Uterus (tissue), 2 donors: ENCODE results near the gene SLC39A11.

Source experiments
- POLR2A ChIP-seq, 2 donors: fragments of 450-650 bp; IDR thresholded peaks; one replicate each; pipeline ENCODE4 v1.6.1; 2016; ENCODE audit warnings: antibody characterized with exemption in 2 of 2, mild to moderate bottlenecking in 1 of 2, moderate library complexity in 1 of 2
- TF ChIP-seq, protein P1 (sequence below), 4 experiments: fragments of 200-600 bp in 2 of 4; fragments of 450-650 bp in 2 of 4; sonication (generic) in 2 of 4; IDR thresholded peaks; one replicate each; pipeline ENCODE4 v1.5.1; 2016 to 2019; ENCODE audit warnings: antibody characterized with exemption in 4 of 4, mild to moderate bottlenecking in 2 of 4, moderate library complexity in 1 of 4

DNA sequence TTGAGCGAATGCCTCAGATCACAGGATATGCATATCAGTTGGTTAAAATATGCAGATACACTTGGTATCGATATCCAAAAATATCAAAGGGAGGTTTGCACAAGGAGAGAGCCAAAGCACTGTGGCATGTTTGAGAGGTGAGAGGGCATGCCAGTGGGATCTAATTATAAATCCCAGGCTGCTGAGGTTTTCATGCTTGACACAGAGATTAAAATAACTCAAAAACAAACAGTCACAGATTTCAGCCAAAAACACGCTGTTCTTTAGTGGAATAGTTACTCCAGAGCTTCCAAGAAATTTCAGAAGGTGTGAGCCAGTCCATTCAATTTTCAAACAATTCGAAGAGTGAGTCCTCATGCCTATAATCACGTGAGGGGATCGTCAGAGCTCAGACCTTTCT lies 493.8 kb downstream of the SLC39A11 start:
- TF ChIP-seq POLR2A (IDR thresholded peaks at IDR 0.05) = no peak
- TF ChIP-seq, protein P1, sequence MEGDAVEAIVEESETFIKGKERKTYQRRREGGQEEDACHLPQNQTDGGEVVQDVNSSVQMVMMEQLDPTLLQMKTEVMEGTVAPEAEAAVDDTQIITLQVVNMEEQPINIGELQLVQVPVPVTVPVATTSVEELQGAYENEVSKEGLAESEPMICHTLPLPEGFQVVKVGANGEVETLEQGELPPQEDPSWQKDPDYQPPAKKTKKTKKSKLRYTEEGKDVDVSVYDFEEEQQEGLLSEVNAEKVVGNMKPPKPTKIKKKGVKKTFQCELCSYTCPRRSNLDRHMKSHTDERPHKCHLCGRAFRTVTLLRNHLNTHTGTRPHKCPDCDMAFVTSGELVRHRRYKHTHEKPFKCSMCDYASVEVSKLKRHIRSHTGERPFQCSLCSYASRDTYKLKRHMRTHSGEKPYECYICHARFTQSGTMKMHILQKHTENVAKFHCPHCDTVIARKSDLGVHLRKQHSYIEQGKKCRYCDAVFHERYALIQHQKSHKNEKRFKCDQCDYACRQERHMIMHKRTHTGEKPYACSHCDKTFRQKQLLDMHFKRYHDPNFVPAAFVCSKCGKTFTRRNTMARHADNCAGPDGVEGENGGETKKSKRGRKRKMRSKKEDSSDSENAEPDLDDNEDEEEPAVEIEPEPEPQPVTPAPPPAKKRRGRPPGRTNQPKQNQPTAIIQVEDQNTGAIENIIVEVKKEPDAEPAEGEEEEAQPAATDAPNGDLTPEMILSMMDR (IDR thresholded peaks at IDR 0.05) = no peak
